HCT116 (cell line): Measurements from ENCODE around the gene XIAP. TPM values are rescaled to one million over a fixed set of nuclear protein-coding genes. Genes with fewer than 3 reads are reported as not detected.

Experiments
- ATAC-seq: fragments of 200-7000 bp; cut with Tn5 transposase; 2 replicates; pipeline ENCODE4 v1.9.1; 2020; ENCODE audit warnings: mild to moderate bottlenecking, moderate library complexity
- BruUV-seq: library from RNA; stranded (reverse); fragments of 400-500 nt; replicated peaks from 2 replicates; lab custom pipeline; 2021; lab: Mats Ljungman, UMichigan
- CTCF ChIA-PET: fragments of 300-600 bp; sonication (Branson Sonifier 250); formaldehyde crosslinking; loops from one replicate; lab custom pipeline; 2021; ENCODE audit warnings: antibody characterized with exemption; lab: Charles Lee
- POLR2A ChIA-PET: fragments of 300-600, 350-600 bp; sonication (Branson Sonifier 250); formaldehyde crosslinking; loops from one replicate; lab custom pipeline; 2021; ENCODE audit warnings: antibody characterized with exemption; lab: Charles Lee
- RAD21 ChIA-PET, 2 experiments: fragments of 300-600 bp; sonication (Branson Sonifier 250); formaldehyde crosslinking; loops; one replicate each; lab custom pipeline; 2023; ENCODE audit warnings: low total read pairs in 2 of 2; ENCODE audit not compliant: uncharacterized antibody in 2 of 2, unreplicated experiment in 2 of 2, low non-redundant PET in 1 of 2; lab: Charles Lee
- DNase-seq: peaks from one replicate; pipeline ENCODE4 v3.0.0-alpha.2; 2010; ENCODE audit warnings: low read depth, low spot score
- H2AFZ ChIP-seq: fragments of 200-600 bp; shearing (Covaris generic), sonication (generic); 2 replicates; pipeline ENCODE4 v1.6.1; 2017; ENCODE audit warnings: low read depth, mixed run types, mixed read lengths, antibody characterized with exemption, low read length; ENCODE audit not compliant: poor library complexity, severe bottlenecking
- H3K27ac ChIP-seq: 2 replicates; pipeline ENCODE4 v1.5.1; 2012; ENCODE audit warnings: low read depth, low read length
- H3K27me3 ChIP-seq: fragments of 200-600 bp; sonication (generic); 2 replicates; pipeline ENCODE4 v1.6.1; 2016; ENCODE audit warnings: mixed run types, low read length, mixed read lengths; ENCODE audit not compliant: insufficient read depth
- H3K36me3 ChIP-seq, 2 experiments: fragments of 200-500 bp in 1 of 2; fragments of 200-600 bp in 1 of 2; sonication (Bioruptor generic) in 1 of 2; sonication (generic) in 1 of 2; 2 replicates each; pipeline versions ENCODE4 v1.5.1 to v1.6.1; 2014 to 2016; ENCODE audit warnings: low read length in 2 of 2, inconsistent platforms in 1 of 2, mixed read lengths in 1 of 2, mixed run types in 1 of 2; ENCODE audit not compliant: insufficient read depth in 2 of 2, control insufficient read depth in 1 of 2
- H3K4me1 ChIP-seq, 2 experiments: fragments of 200-600 bp in 1 of 2; sonication (generic) in 1 of 2; 2 replicates each; pipeline versions ENCODE4 v1.5.1 to v1.6.1; 2012 to 2017; ENCODE audit warnings: low read length in 2 of 2, inconsistent platforms in 1 of 2, mild to moderate bottlenecking in 1 of 2, mixed read lengths in 1 of 2, mixed run types in 1 of 2, moderate library complexity in 1 of 2; ENCODE audit not compliant: insufficient read depth in 2 of 2, control insufficient read depth in 1 of 2
- H3K4me2 ChIP-seq: fragments of 200-600 bp; sonication (generic); 2 replicates; pipeline ENCODE4 v1.6.1; 2017; ENCODE audit warnings: mixed run types, low read length, mixed read lengths
- H3K4me3 ChIP-seq, 2 experiments: fragments of 200-600 bp in 1 of 2; sonication (generic) in 1 of 2; replicated peaks in 1 of 2; 2 replicates each; pipeline ENCODE4 v1.5.1; 2011 to 2016; ENCODE audit warnings: low read length in 2 of 2, control low read depth in 1 of 2, low read depth in 1 of 2, mild to moderate bottlenecking in 1 of 2, mixed read lengths in 1 of 2, mixed run types in 1 of 2
- H3K79me2 ChIP-seq: fragments of 200-600 bp; sonication (generic); 2 replicates; pipeline ENCODE4 v1.6.1; 2017; ENCODE audit warnings: mild to moderate bottlenecking, mixed run types, low read length, moderate library complexity, mixed read lengths; ENCODE audit not compliant: insufficient read depth
- H3K9ac ChIP-seq: fragments of 200-600 bp; sonication (generic); 2 replicates; pipeline ENCODE4 v1.6.1; 2016; ENCODE audit warnings: low read length, mixed read lengths
- H3K9me2 ChIP-seq: fragments of 200-600 bp; sonication (generic), shearing (Covaris generic); 2 replicates; pipeline ENCODE4 v1.6.1; 2017; ENCODE audit warnings: mixed run types, mild to moderate bottlenecking, moderate library complexity; ENCODE audit not compliant: insufficient read depth
- H3K9me3 ChIP-seq, 2 experiments: fragments of 200-500 bp in 1 of 2; fragments of 200-600 bp in 1 of 2; sonication (Bioruptor generic) in 1 of 2; sonication (generic) in 1 of 2; 2 replicates each; pipeline ENCODE4 v1.6.1; 2014 to 2017; ENCODE audit warnings: low read length in 2 of 2, mixed read lengths in 2 of 2, inconsistent platforms in 1 of 2, low read depth in 1 of 2, mild to moderate bottlenecking in 1 of 2, mixed run types in 1 of 2, moderate library complexity in 1 of 2; ENCODE audit not compliant: control insufficient read depth in 1 of 2, insufficient read depth in 1 of 2
- H4K20me1 ChIP-seq: fragments of 200-600 bp; sonication (generic), shearing (Covaris generic); 2 replicates; pipeline ENCODE4 v1.6.1; 2017; ENCODE audit warnings: mixed run types, mild to moderate bottlenecking, moderate library complexity; ENCODE audit not compliant: insufficient read depth
- CEBPB ChIP-seq: IDR thresholded peaks from 2 replicates; pipeline ENCODE4 v1.6.1; 2012; ENCODE audit warnings: low read depth
- CTCF ChIP-seq, 3 experiments: fragments of 200-600 bp in 1 of 3; sonication (generic) in 1 of 3; IDR thresholded peaks in 2 of 3; conservative IDR thresholded peaks in 1 of 3; 2 replicates each; pipeline ENCODE4 v1.5.1; 2012 to 2017; ENCODE audit warnings: low read depth in 2 of 3, low read length in 2 of 3, antibody characterized with exemption in 1 of 3, borderline replicate concordance in 1 of 3, control low read depth in 1 of 3, mild to moderate bottlenecking in 1 of 3, mixed read lengths in 1 of 3, mixed run types in 1 of 3, moderate library complexity in 1 of 3; ENCODE audit not compliant: insufficient read depth in 1 of 3
- EGR1 ChIP-seq: IDR thresholded peaks from 2 replicates; pipeline ENCODE4 v1.6.1; 2012; ENCODE audit warnings: low read depth
- EZH2 ChIP-seq: fragments of 200-600 bp; sonication (generic); IDR thresholded peaks from 2 replicates; pipeline ENCODE4 v1.6.1; 2017; ENCODE audit warnings: antibody characterized with exemption, mixed run types
- POLR2A ChIP-seq: IDR thresholded peaks from 2 replicates; pipeline ENCODE4 v1.7.0; 2011; ENCODE audit warnings: borderline replicate concordance; ENCODE audit not compliant: insufficient read depth, insufficient read length; ENCODE audit errors: extremely low read depth
- RAD21 ChIP-seq: IDR thresholded peaks from 2 replicates; pipeline ENCODE4 v1.6.1; 2012; ENCODE audit warnings: low read depth, mild to moderate bottlenecking
- SIN3A ChIP-seq: IDR thresholded peaks from 2 replicates; pipeline ENCODE4 v1.6.1; 2012; ENCODE audit warnings: low read depth
- SP1 ChIP-seq: IDR thresholded peaks from 2 replicates; pipeline ENCODE4 v1.6.1; 2012; ENCODE audit warnings: low read depth
- SRF ChIP-seq: IDR thresholded peaks from 2 replicates; pipeline ENCODE4 v1.6.1; 2012; ENCODE audit warnings: low read depth
- intact Hi-C: fragments of 100-400 bp; cut with micrococcal nuclease; formaldehyde crosslinking; loops from 2 replicates; pipeline ENCODE4 v1.10.0; 2022
- total RNA-seq: library from RNA; stranded (reverse); gene quantifications from one replicate; pipeline ENCODE4 v1.2.1, GENCODE V29; 2021; ENCODE audit not compliant: unreplicated experiment
- TF ChIP-seq, protein P1 (sequence below): IDR thresholded peaks from 2 replicates; pipeline ENCODE4 v1.6.1; 2012; ENCODE audit warnings: low read depth

Gene XIAP
- total RNA-seq, 1 experiment from 2014 or later: 41.0 TPM

- DNase-seq (no peak), ATAC-seq (no peak)
- no peak overlapping the region for H3K4me3 ChIP-seq
- no peak overlapping the region for H3K9ac ChIP-seq
- no peaks in the 10 kb centered on the region for H3K9me2 ChIP-seq
- no peaks in the 10 kb centered on the region for H3K27me3 ChIP-seq
- peaks cover 34% of the 10 kb centered on the region for H3K79me2 ChIP-seq
- TF ChIP-seq EZH2: no peak
- TF ChIP-seq SIN3A: no peak
- TF ChIP-seq CTCF (IDR thresholded peaks at IDR 0.05 in 2 of 3, conservative IDR thresholded peaks at IDR 0.05 in 1 of 3; ENCODE audit: borderline replicate concordance in 1 of 3, insufficient read depth in 1 of 3, low read depth in 2 of 3, low read length in 2 of 3): no peak
- no peak for TF ChIP-seq SRF
- TF ChIP-seq, protein P1, sequence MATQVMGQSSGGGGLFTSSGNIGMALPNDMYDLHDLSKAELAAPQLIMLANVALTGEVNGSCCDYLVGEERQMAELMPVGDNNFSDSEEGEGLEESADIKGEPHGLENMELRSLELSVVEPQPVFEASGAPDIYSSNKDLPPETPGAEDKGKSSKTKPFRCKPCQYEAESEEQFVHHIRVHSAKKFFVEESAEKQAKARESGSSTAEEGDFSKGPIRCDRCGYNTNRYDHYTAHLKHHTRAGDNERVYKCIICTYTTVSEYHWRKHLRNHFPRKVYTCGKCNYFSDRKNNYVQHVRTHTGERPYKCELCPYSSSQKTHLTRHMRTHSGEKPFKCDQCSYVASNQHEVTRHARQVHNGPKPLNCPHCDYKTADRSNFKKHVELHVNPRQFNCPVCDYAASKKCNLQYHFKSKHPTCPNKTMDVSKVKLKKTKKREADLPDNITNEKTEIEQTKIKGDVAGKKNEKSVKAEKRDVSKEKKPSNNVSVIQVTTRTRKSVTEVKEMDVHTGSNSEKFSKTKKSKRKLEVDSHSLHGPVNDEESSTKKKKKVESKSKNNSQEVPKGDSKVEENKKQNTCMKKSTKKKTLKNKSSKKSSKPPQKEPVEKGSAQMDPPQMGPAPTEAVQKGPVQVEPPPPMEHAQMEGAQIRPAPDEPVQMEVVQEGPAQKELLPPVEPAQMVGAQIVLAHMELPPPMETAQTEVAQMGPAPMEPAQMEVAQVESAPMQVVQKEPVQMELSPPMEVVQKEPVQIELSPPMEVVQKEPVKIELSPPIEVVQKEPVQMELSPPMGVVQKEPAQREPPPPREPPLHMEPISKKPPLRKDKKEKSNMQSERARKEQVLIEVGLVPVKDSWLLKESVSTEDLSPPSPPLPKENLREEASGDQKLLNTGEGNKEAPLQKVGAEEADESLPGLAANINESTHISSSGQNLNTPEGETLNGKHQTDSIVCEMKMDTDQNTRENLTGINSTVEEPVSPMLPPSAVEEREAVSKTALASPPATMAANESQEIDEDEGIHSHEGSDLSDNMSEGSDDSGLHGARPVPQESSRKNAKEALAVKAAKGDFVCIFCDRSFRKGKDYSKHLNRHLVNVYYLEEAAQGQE: no peak
- no peak for TF ChIP-seq POLR2A
- TF ChIP-seq RAD21: no peak
- TF ChIP-seq CEBPB: no peak
- TF ChIP-seq SP1: no peak
- no peak for TF ChIP-seq EGR1
- TF ChIP-seq, all 23 proteins: peak for 0
- H3K9me3 ChIP-seq: no peaks in the 10 kb centered on the region
- RAD21 ChIA-PET: no interaction called here
- no peak overlapping the region for H2AFZ ChIP-seq
- intact Hi-C loops: no loop called here
- no peak overlapping the region for H3K4me2 ChIP-seq
- H4K20me1 ChIP-seq: no peaks in the 10 kb centered on the region; the same call in 1 of the 2 replicates
- POLR2A ChIA-PET: no interaction called here
- CTCF ChIA-PET: no interaction called here
- H3K36me3 ChIP-seq: peaks cover 0 to 3% of the 10 kb centered on the region in 2 experiments; a peak in 1 of 4 replicates
- H3K27ac ChIP-seq: no peak overlapping the region
- H3K4me1 ChIP-seq: no peaks in the 10 kb centered on the region
- no TSS peak for BruUV-seq
Observed at GRCh38 chrX:123882391-123882790, 22.5 kb downstream of the XIAP start.
